HCT116 (cell line): ENCODE data around the gene KATNAL1. TPM values are rescaled to one million over a fixed set of nuclear protein-coding genes. Genes with fewer than 3 reads are reported as not detected.

Experiments
- ATAC-seq: fragments of 200-7000 bp; cut with Tn5 transposase; 2 replicates; pipeline ENCODE4 v1.9.1; 2020; ENCODE audit warnings: mild to moderate bottlenecking, moderate library complexity
- BruUV-seq: library from RNA; stranded (reverse); fragments of 400-500 nt; replicated peaks from 2 replicates; lab custom pipeline; 2021; lab: Mats Ljungman, UMichigan
- CTCF ChIA-PET: fragments of 300-600 bp; sonication (Branson Sonifier 250); formaldehyde crosslinking; loops from one replicate; lab custom pipeline; 2021; ENCODE audit warnings: antibody characterized with exemption; lab: Charles Lee
- POLR2A ChIA-PET: fragments of 300-600, 350-600 bp; sonication (Branson Sonifier 250); formaldehyde crosslinking; loops from one replicate; lab custom pipeline; 2021; ENCODE audit warnings: antibody characterized with exemption; lab: Charles Lee
- RAD21 ChIA-PET, 2 experiments: fragments of 300-600 bp; sonication (Branson Sonifier 250); formaldehyde crosslinking; loops; one replicate each; lab custom pipeline; 2023; ENCODE audit warnings: low total read pairs in 2 of 2; ENCODE audit not compliant: uncharacterized antibody in 2 of 2, unreplicated experiment in 2 of 2, low non-redundant PET in 1 of 2; lab: Charles Lee
- DNase-seq: peaks from one replicate; pipeline ENCODE4 v3.0.0-alpha.2; 2010; ENCODE audit warnings: low read depth, low spot score
- H2AFZ ChIP-seq: fragments of 200-600 bp; shearing (Covaris generic), sonication (generic); 2 replicates; pipeline ENCODE4 v1.6.1; 2017; ENCODE audit warnings: low read depth, mixed run types, mixed read lengths, antibody characterized with exemption, low read length; ENCODE audit not compliant: poor library complexity, severe bottlenecking
- H3K27ac ChIP-seq: 2 replicates; pipeline ENCODE4 v1.5.1; 2012; ENCODE audit warnings: low read depth, low read length
- H3K27me3 ChIP-seq: fragments of 200-600 bp; sonication (generic); 2 replicates; pipeline ENCODE4 v1.6.1; 2016; ENCODE audit warnings: mixed run types, low read length, mixed read lengths; ENCODE audit not compliant: insufficient read depth
- H3K36me3 ChIP-seq, 2 experiments: fragments of 200-500 bp in 1 of 2; fragments of 200-600 bp in 1 of 2; sonication (Bioruptor generic) in 1 of 2; sonication (generic) in 1 of 2; 2 replicates each; pipeline versions ENCODE4 v1.5.1 to v1.6.1; 2014 to 2016; ENCODE audit warnings: low read length in 2 of 2, inconsistent platforms in 1 of 2, mixed read lengths in 1 of 2, mixed run types in 1 of 2; ENCODE audit not compliant: insufficient read depth in 2 of 2, control insufficient read depth in 1 of 2
- H3K4me1 ChIP-seq, 2 experiments: fragments of 200-600 bp in 1 of 2; sonication (generic) in 1 of 2; 2 replicates each; pipeline versions ENCODE4 v1.5.1 to v1.6.1; 2012 to 2017; ENCODE audit warnings: low read length in 2 of 2, inconsistent platforms in 1 of 2, mild to moderate bottlenecking in 1 of 2, mixed read lengths in 1 of 2, mixed run types in 1 of 2, moderate library complexity in 1 of 2; ENCODE audit not compliant: insufficient read depth in 2 of 2, control insufficient read depth in 1 of 2
- H3K4me2 ChIP-seq: fragments of 200-600 bp; sonication (generic); 2 replicates; pipeline ENCODE4 v1.6.1; 2017; ENCODE audit warnings: mixed run types, low read length, mixed read lengths
- H3K4me3 ChIP-seq, 2 experiments: fragments of 200-600 bp in 1 of 2; sonication (generic) in 1 of 2; replicated peaks in 1 of 2; 2 replicates each; pipeline ENCODE4 v1.5.1; 2011 to 2016; ENCODE audit warnings: low read length in 2 of 2, control low read depth in 1 of 2, low read depth in 1 of 2, mild to moderate bottlenecking in 1 of 2, mixed read lengths in 1 of 2, mixed run types in 1 of 2
- H3K79me2 ChIP-seq: fragments of 200-600 bp; sonication (generic); 2 replicates; pipeline ENCODE4 v1.6.1; 2017; ENCODE audit warnings: mild to moderate bottlenecking, mixed run types, low read length, moderate library complexity, mixed read lengths; ENCODE audit not compliant: insufficient read depth
- H3K9ac ChIP-seq: fragments of 200-600 bp; sonication (generic); 2 replicates; pipeline ENCODE4 v1.6.1; 2016; ENCODE audit warnings: low read length, mixed read lengths
- H3K9me2 ChIP-seq: fragments of 200-600 bp; sonication (generic), shearing (Covaris generic); 2 replicates; pipeline ENCODE4 v1.6.1; 2017; ENCODE audit warnings: mixed run types, mild to moderate bottlenecking, moderate library complexity; ENCODE audit not compliant: insufficient read depth
- H3K9me3 ChIP-seq, 2 experiments: fragments of 200-500 bp in 1 of 2; fragments of 200-600 bp in 1 of 2; sonication (Bioruptor generic) in 1 of 2; sonication (generic) in 1 of 2; 2 replicates each; pipeline ENCODE4 v1.6.1; 2014 to 2017; ENCODE audit warnings: low read length in 2 of 2, mixed read lengths in 2 of 2, inconsistent platforms in 1 of 2, low read depth in 1 of 2, mild to moderate bottlenecking in 1 of 2, mixed run types in 1 of 2, moderate library complexity in 1 of 2; ENCODE audit not compliant: control insufficient read depth in 1 of 2, insufficient read depth in 1 of 2
- H4K20me1 ChIP-seq: fragments of 200-600 bp; sonication (generic), shearing (Covaris generic); 2 replicates; pipeline ENCODE4 v1.6.1; 2017; ENCODE audit warnings: mixed run types, mild to moderate bottlenecking, moderate library complexity; ENCODE audit not compliant: insufficient read depth
- ATF3 ChIP-seq: IDR thresholded peaks from 2 replicates; pipeline ENCODE4 v1.6.1; 2012
- CBX3 ChIP-seq: IDR thresholded peaks from 2 replicates; pipeline ENCODE4 v1.6.1; 2012; ENCODE audit warnings: low read depth
- CEBPB ChIP-seq: IDR thresholded peaks from 2 replicates; pipeline ENCODE4 v1.6.1; 2012; ENCODE audit warnings: low read depth
- JUND ChIP-seq: IDR thresholded peaks from 2 replicates; pipeline ENCODE4 v1.6.1; 2012
- POLR2A ChIP-seq: IDR thresholded peaks from 2 replicates; pipeline ENCODE4 v1.7.0; 2011; ENCODE audit warnings: borderline replicate concordance; ENCODE audit not compliant: insufficient read depth, insufficient read length; ENCODE audit errors: extremely low read depth
- POLR2AphosphoS5 ChIP-seq: IDR thresholded peaks from 2 replicates; pipeline ENCODE4 v1.6.1; 2011; ENCODE audit warnings: mild to moderate bottlenecking, low read depth, low read length, moderate library complexity
- SIN3A ChIP-seq: IDR thresholded peaks from 2 replicates; pipeline ENCODE4 v1.6.1; 2012; ENCODE audit warnings: low read depth
- SP1 ChIP-seq: IDR thresholded peaks from 2 replicates; pipeline ENCODE4 v1.6.1; 2012; ENCODE audit warnings: low read depth
- SRF ChIP-seq: IDR thresholded peaks from 2 replicates; pipeline ENCODE4 v1.6.1; 2012; ENCODE audit warnings: low read depth
- TCF7L2 ChIP-seq: IDR thresholded peaks from 2 replicates; pipeline ENCODE4 v1.7.0; 2011; ENCODE audit warnings: borderline replicate concordance, inconsistent platforms; ENCODE audit not compliant: insufficient read depth, insufficient read length; ENCODE audit errors: extremely low read depth
- ZBTB33 ChIP-seq: IDR thresholded peaks from 2 replicates; pipeline ENCODE4 v1.6.1; 2011; ENCODE audit warnings: mild to moderate bottlenecking, low read length, moderate library complexity; ENCODE audit not compliant: insufficient replicate concordance; ENCODE audit errors: extremely low read depth
- ZFX ChIP-seq: fragments of 450-650 bp; IDR thresholded peaks from 2 replicates; pipeline ENCODE4 v1.6.1; 2017
- ZNF274 ChIP-seq: fragments of 200-500 bp; sonication (Bioruptor generic); IDR thresholded peaks from 2 replicates; pipeline ENCODE4 v1.6.1; 2014; ENCODE audit warnings: mild to moderate bottlenecking, low read depth, low read length, inconsistent platforms
- intact Hi-C: fragments of 100-400 bp; cut with micrococcal nuclease; formaldehyde crosslinking; loops from 2 replicates; pipeline ENCODE4 v1.10.0; 2022
- total RNA-seq: library from RNA; stranded (reverse); gene quantifications from one replicate; pipeline ENCODE4 v1.2.1, GENCODE V29; 2021; ENCODE audit not compliant: unreplicated experiment

The KATNAL1 gene
- total RNA-seq, 1 experiment from 2014 or later: 17.3 TPM

GRCh38 chr13:30295116-30295515 lies 12.2 kb downstream of the KATNAL1 start:
- ChIA-PET POLR2A (interaction anchor here (0.8 kb wide), 1 partner anchor 127 kb away, joined by 3 read pairs; the partner anchor contains the start of gene UBE2L5), CTCF (no interaction called here), RAD21 (no interaction called here)
- peaks cover 92% of the 10 kb centered on the region for H3K79me2 ChIP-seq
- DNase-seq (no peak), ATAC-seq (no peak)
- H3K27me3 ChIP-seq: no peaks in the 10 kb centered on the region
- H3K36me3 ChIP-seq: no peaks in the 10 kb centered on the region
- no peaks in the 10 kb centered on the region for H3K9me3 ChIP-seq
- no peak overlapping the region for H3K4me2 ChIP-seq
- intact Hi-C loops: no loop called here
- BruUV-seq: no TSS peak
- peaks cover 11 to 22% of the 10 kb centered on the region in 2 experiments; a peak in 3 of 4 replicates for H3K4me1 ChIP-seq
- H2AFZ ChIP-seq: no peak overlapping the region
- no peak for TF ChIP-seq JUND
- no peak for TF ChIP-seq POLR2AphosphoS5
- TF ChIP-seq ZFX: no peak
- no peak for TF ChIP-seq TCF7L2
- no peak for TF ChIP-seq SRF
- no peak for TF ChIP-seq SIN3A
- TF ChIP-seq ZBTB33: no peak
- TF ChIP-seq SP1: no peak
- no peak for TF ChIP-seq ZNF274
- no peak for TF ChIP-seq CEBPB
- no peak for TF ChIP-seq ATF3
- no peak for TF ChIP-seq CBX3
- no peak for TF ChIP-seq POLR2A
- no peak overlapping the region for H3K4me3 ChIP-seq
- no peak overlapping the region for H3K9ac ChIP-seq
- H3K27ac ChIP-seq: no peak overlapping the region
- H4K20me1 ChIP-seq: no peaks in the 10 kb centered on the region
- H3K9me2 ChIP-seq: no peaks in the 10 kb centered on the region
